ENCODE results near the gene LMBR1.

DNA sequence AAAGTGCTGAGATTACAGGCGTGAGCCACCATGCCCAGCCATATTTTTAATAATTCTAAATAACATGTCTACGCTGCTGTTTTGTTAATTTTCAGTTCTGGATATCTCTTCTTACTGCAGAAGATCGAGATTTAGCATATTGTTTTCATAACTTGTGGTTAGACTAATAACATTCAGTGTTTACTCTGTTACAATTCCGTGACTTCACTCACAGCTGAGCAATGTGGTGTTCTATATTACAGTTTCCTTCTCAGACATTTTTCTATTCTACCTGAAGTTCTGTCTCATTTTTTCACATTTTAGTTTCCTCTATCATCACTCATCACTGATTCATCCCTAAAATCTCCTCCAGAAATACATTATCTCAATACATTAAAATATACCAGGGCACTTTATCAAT is 241.5 kb downstream of the LMBR1 start:
- TF ChIP-seq, protein P1, sequence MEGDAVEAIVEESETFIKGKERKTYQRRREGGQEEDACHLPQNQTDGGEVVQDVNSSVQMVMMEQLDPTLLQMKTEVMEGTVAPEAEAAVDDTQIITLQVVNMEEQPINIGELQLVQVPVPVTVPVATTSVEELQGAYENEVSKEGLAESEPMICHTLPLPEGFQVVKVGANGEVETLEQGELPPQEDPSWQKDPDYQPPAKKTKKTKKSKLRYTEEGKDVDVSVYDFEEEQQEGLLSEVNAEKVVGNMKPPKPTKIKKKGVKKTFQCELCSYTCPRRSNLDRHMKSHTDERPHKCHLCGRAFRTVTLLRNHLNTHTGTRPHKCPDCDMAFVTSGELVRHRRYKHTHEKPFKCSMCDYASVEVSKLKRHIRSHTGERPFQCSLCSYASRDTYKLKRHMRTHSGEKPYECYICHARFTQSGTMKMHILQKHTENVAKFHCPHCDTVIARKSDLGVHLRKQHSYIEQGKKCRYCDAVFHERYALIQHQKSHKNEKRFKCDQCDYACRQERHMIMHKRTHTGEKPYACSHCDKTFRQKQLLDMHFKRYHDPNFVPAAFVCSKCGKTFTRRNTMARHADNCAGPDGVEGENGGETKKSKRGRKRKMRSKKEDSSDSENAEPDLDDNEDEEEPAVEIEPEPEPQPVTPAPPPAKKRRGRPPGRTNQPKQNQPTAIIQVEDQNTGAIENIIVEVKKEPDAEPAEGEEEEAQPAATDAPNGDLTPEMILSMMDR (conservative IDR thresholded peaks at IDR 0.05; ENCODE audit: low read length) = no peak
- no peak for TF ChIP-seq EZH2phosphoT487 (IDR thresholded peaks at IDR 0.05; ENCODE audit: borderline replicate concordance, low read depth, low read length)
